Erythroblast (primary cell): ENCODE data around the gene C2orf81.

Source experiments
- DNase-seq, 2 experiments: peaks; one replicate each; lab custom pipeline; 2025; lab: John Stamatoyannopoulos, UW
- GATA1 ChIP-seq: IDR thresholded peaks from 2 replicates; pipeline ENCODE4 v1.6.1; 2011; ENCODE audit warnings: low read depth, mild to moderate bottlenecking, control low read depth, low read length, moderate library complexity
- POLR2A ChIP-seq: IDR thresholded peaks from 2 replicates; pipeline ENCODE4 v1.6.1; 2011; ENCODE audit warnings: mild to moderate bottlenecking, low read length

The C2orf81 gene

GRCh38 chr2:74439373-74439772 is 18.0 kb upstream of the C2orf81 start:
- no peak for DNase-seq
- TF ChIP-seq POLR2A (no peak), GATA1 (no peak)

GRCh38 chr2:74438248-74438647 is 16.8 kb upstream of the C2orf81 start:
- TF ChIP-seq GATA1 (no peak), POLR2A (no peak)
- DNase-seq = no peak

GRCh38 chr2:74436848-74437695 is 15.7 kb upstream of the C2orf81 start:
- no peak for DNase-seq

GRCh38 chr2:74436111-74436805 is 14.8 kb upstream of the C2orf81 start:
- TF ChIP-seq GATA1 (no peak), POLR2A (no peak)
- no peak for DNase-seq

More at GRCh38 chr2:74436848-74437695, 15.7 kb upstream of the C2orf81 start:
- TF ChIP-seq GATA1 = no peak
- no peak for TF ChIP-seq POLR2A

- TF ChIP-seq POLR2A (no peak), GATA1 (no peak)
- DNase-seq = no peak
Measured at GRCh38 chr2:74430502-74430901, 9.1 kb upstream of the C2orf81 start.

GRCh38 chr2:74429487-74430451 is 8.3 kb upstream of the C2orf81 start:
- TF ChIP-seq GATA1 (no peak), POLR2A (no peak)
- no peak for DNase-seq

- DNase-seq = no peak
- no peak for TF ChIP-seq GATA1
- TF ChIP-seq POLR2A = no peak
Measured at GRCh38 chr2:74428675-74429074, 7.3 kb upstream of the C2orf81 start.

- no peak for TF ChIP-seq POLR2A
- DNase-seq = no peak
Measured at GRCh38 chr2:74427551-74427950, 6.1 kb upstream of the C2orf81 start.

GRCh38 chr2:74426181-74426758 is 4.9 kb upstream of the C2orf81 start:
- TF ChIP-seq GATA1 (no peak), POLR2A (no peak)
- no peak for DNase-seq

GRCh38 chr2:74425523-74425922 is 4.1 kb upstream of the C2orf81 start:
- TF ChIP-seq POLR2A (no peak), GATA1 (no peak)
- DNase-seq = no peak

GRCh38 chr2:74424995-74425406 is 3.6 kb upstream of the C2orf81 start:
- TF ChIP-seq POLR2A = no peak
- TF ChIP-seq GATA1 = no peak
- DNase-seq = no peak

- TF ChIP-seq POLR2A (no peak), GATA1 (no peak)
- no peak for DNase-seq
Measured at GRCh38 chr2:74424139-74424992, 2.9 kb upstream of the C2orf81 start.
